ENCODE results near the gene PCDHGA6.

Gene PCDHGA6

GRCh38 chr5:141409598-141410306, 36.1 kb downstream of the PCDHGA6 start:
- no peaks in the 10 kb centered on the region for H3K4me1 ChIP-seq (ENCODE audit: low read length)
- no peak overlapping the region for H2AFZ ChIP-seq (ENCODE audit: low read length)
- H3K27ac ChIP-seq (ENCODE audit: low read length), result no peak overlapping the region
- no peaks in the 10 kb centered on the region for H3K79me2 ChIP-seq (ENCODE audit: low read length)
- no peak overlapping the region for H3K9ac ChIP-seq (ENCODE audit: low read length)
- H3K9me3 ChIP-seq (replicated peaks; ENCODE audit: insufficient read depth, low read length), result no peaks in the 10 kb centered on the region
- no peaks in the 10 kb centered on the region; the same call in 1 of the 2 replicates for H3K36me3 ChIP-seq (replicated peaks; ENCODE audit: insufficient read depth, low read length)
- H3K4me2 ChIP-seq (ENCODE audit: low read depth, low read length), result no peak overlapping the region
- H3K9me2 ChIP-seq (replicated peaks; ENCODE audit: insufficient read depth, low read length), result no peaks in the 10 kb centered on the region
- no peaks in the 10 kb centered on the region for H3F3A ChIP-seq (ENCODE audit: insufficient read depth, low read length)
- TF ChIP-seq CTCF (IDR thresholded peaks at IDR 0.05; ENCODE audit: low read length) (no peak), EZH2 (optimal IDR thresholded peaks at IDR 0.05; ENCODE audit: low read depth, low read length) (no peak), EZH2phosphoT487 (IDR thresholded peaks at IDR 0.05; ENCODE audit: low read length) (no peak)
- H4K20me1 ChIP-seq (ENCODE audit: insufficient read depth, low read length), result no peaks in the 10 kb centered on the region
- peaks cover 14% of the 10 kb centered on the region for H3K27me3 ChIP-seq (replicated peaks; ENCODE audit: insufficient read depth, low read length)
- DNase-seq, result no peak
- H3K4me3 ChIP-seq (ENCODE audit: low read length), result no peak overlapping the region

- no peak for TF ChIP-seq EZH2 (optimal IDR thresholded peaks at IDR 0.05; ENCODE audit: low read depth, low read length)
- no peak for TF ChIP-seq EZH2phosphoT487 (IDR thresholded peaks at IDR 0.05; ENCODE audit: low read length)
- no peak for TF ChIP-seq CTCF (IDR thresholded peaks at IDR 0.05; ENCODE audit: low read length)
- Histone ChIP-seq H3K36me3 (replicated peaks; ENCODE audit: insufficient read depth, low read length) (no peaks in the 10 kb centered on the region; the same call in 1 of the 2 replicates), H3F3A (ENCODE audit: insufficient read depth, low read length) (no peaks in the 10 kb centered on the region), H3K4me3 (ENCODE audit: low read length) (no peak overlapping the region), H3K4me1 (ENCODE audit: low read length) (no peaks in the 10 kb centered on the region), H2AFZ (ENCODE audit: low read length) (no peak overlapping the region), H3K9me3 (replicated peaks; ENCODE audit: insufficient read depth, low read length) (no peaks in the 10 kb centered on the region), H3K27me3 (replicated peaks; ENCODE audit: insufficient read depth, low read length) (peaks cover 14% of the 10 kb centered on the region), H3K27ac (ENCODE audit: low read length) (no peak overlapping the region), H3K9ac (ENCODE audit: low read length) (no peak overlapping the region), H3K79me2 (ENCODE audit: low read length) (no peaks in the 10 kb centered on the region), H3K4me2 (ENCODE audit: low read depth, low read length) (no peak overlapping the region), H4K20me1 (ENCODE audit: insufficient read depth, low read length) (no peaks in the 10 kb centered on the region), H3K9me2 (replicated peaks; ENCODE audit: insufficient read depth, low read length) (no peaks in the 10 kb centered on the region)
- no peak for DNase-seq
These were observed 37.9 kb downstream of the PCDHGA6 start for GRCh38 chr5:141411575-141411974.

GRCh38 chr5:141412854-141413539, 39.3 kb downstream of the PCDHGA6 start, which contains the start of gene PCDHGA10:
PCDHGA10 (plus strand) TSS chr5:141412987; CDS start chr5:141413176, 189 bp downstream.
- peak within 1 kb of the TSS; percentile 54 for H2AFZ ChIP-seq (ENCODE audit: low read length)
- H3K9ac ChIP-seq (ENCODE audit: low read length), result no peak within 1 kb of the TSS
- TF ChIP-seq CTCF (IDR thresholded peaks at IDR 0.05; ENCODE audit: low read length), result peak; percentile 73
- TF ChIP-seq EZH2 (optimal IDR thresholded peaks at IDR 0.05; ENCODE audit: low read depth, low read length), result no peak

More at GRCh38 chr5:141412854-141413539, 39.3 kb downstream of the PCDHGA6 start, which contains the start of gene PCDHGA10:
- no peaks in the 10 kb centered on the region for H3F3A ChIP-seq (ENCODE audit: insufficient read depth, low read length)
- peak; percentile 80 for DNase-seq
- H3K4me1 ChIP-seq (ENCODE audit: low read length), result no peaks in the 10 kb centered on the region
- H3K79me2 ChIP-seq (ENCODE audit: low read length), result no peaks in the 10 kb centered on the region
- no peaks in the 10 kb centered on the region for H3K36me3 ChIP-seq (replicated peaks; ENCODE audit: insufficient read depth, low read length)
- H3K4me3 ChIP-seq (ENCODE audit: low read length), result peak within 1 kb of the TSS; percentile 55
- no peak within 1 kb of the TSS for H3K27ac ChIP-seq (ENCODE audit: low read length)
- peak within 1 kb of the TSS; percentile 57 for H3K4me2 ChIP-seq (ENCODE audit: low read depth, low read length)
- H3K27me3 ChIP-seq (replicated peaks; ENCODE audit: insufficient read depth, low read length), result peaks cover 14% of the 10 kb centered on the region
- H3K9me3 ChIP-seq (replicated peaks; ENCODE audit: insufficient read depth, low read length), result no peaks in the 10 kb centered on the region
- H3K9me2 ChIP-seq (replicated peaks; ENCODE audit: insufficient read depth, low read length), result no peaks in the 10 kb centered on the region
- no peaks in the 10 kb centered on the region for H4K20me1 ChIP-seq (ENCODE audit: insufficient read depth, low read length)
